Esophagus muscularis mucosa (tissue), 4 donors: ENCODE data around the gene MTCL1. TPM values are rescaled to one million over a fixed set of nuclear protein-coding genes. Genes with fewer than 3 reads are reported as not detected.

ENCODE experiments used
- DNase-seq: peaks from one replicate; pipeline ENCODE4 v3.0.0-alpha.2; 2017; ENCODE audit errors: extremely low spot score
- H3K27ac ChIP-seq, 4 donors: fragments of 200-600 bp; sonication (generic); replicated peaks in 1 of 4; 1 replicate in 3 of 4; 2 replicates in 1 of 4; pipeline ENCODE4 v1.5.1; 2016 to 2019; ENCODE audit warnings: mild to moderate bottlenecking in 1 of 4
- H3K27me3 ChIP-seq, 4 donors: fragments of 200-600 bp; sonication (generic); one replicate each; pipeline versions ENCODE4 v1.5.1 to v1.6.0; 2016 to 2019
- H3K36me3 ChIP-seq, 4 donors: fragments of 200-600 bp; sonication (generic); one replicate each; pipeline ENCODE4 v1.5.1; 2016 to 2019
- H3K4me1 ChIP-seq, 4 donors: fragments of 200-600 bp; sonication (generic); one replicate each; pipeline ENCODE4 v1.5.1; 2016 to 2019
- H3K4me3 ChIP-seq, 4 donors: fragments of 200-600 bp; sonication (generic); 1 replicate in 2 of 4; 2 replicates in 2 of 4; pipeline ENCODE4 v1.5.1; 2016 to 2019; ENCODE audit warnings: mild to moderate bottlenecking in 4 of 4, moderate library complexity in 1 of 4
- H3K9me3 ChIP-seq, 4 donors: fragments of 200-600 bp; sonication (generic); 1 replicate in 3 of 4; 2 replicates in 1 of 4; pipeline ENCODE4 v1.5.1; 2016 to 2019
- EP300 ChIP-seq: sonication (generic); formaldehyde crosslinking; IDR thresholded peaks from one replicate; pipeline ENCODE4 v1.6.1; 2017; ENCODE audit warnings: antibody characterized with exemption
- POLR2A ChIP-seq: fragments of 450-650 bp; IDR thresholded peaks from one replicate; pipeline ENCODE4 v1.6.1; 2017; ENCODE audit warnings: antibody characterized with exemption, moderate library complexity, mild to moderate bottlenecking, low read depth
- POLR2AphosphoS5 ChIP-seq, 2 donors: sonication (generic); formaldehyde crosslinking; IDR thresholded peaks; one replicate each; pipeline ENCODE4 v1.6.1; 2017; ENCODE audit warnings: antibody characterized with exemption in 2 of 2
- WGBS: methylation state at CpG from one replicate; pipeline ENCODE4 v1.1.5; 2018; 5-methylcytosine and 5-hydroxymethylcytosine counted together
- intact Hi-C: fragments of 100-400 bp; cut with DNase I; formaldehyde crosslinking; loops from one replicate; pipeline ENCODE4 v1.15.1; 2023
- total RNA-seq, 4 donors: library from RNA; depleted of rRNA; stranded (reverse); fragments of >200 nt; gene quantifications; one replicate each; pipeline versions ENCODE4 v1.1.0 to v1.2.1, GENCODE V29; 2016
- TF ChIP-seq, protein P1 (sequence below), 3 experiments: fragments of 200-600 bp in 2 of 3; fragments of 450-650 bp in 1 of 3; sonication (generic) in 2 of 3; IDR thresholded peaks; one replicate each; pipeline ENCODE4 v1.5.1; 2017 to 2019; ENCODE audit warnings: antibody characterized with exemption in 3 of 3, mild to moderate bottlenecking in 2 of 3, moderate library complexity in 1 of 3

Gene MTCL1
- total RNA-seq, 4 donors from 2014 or later: 32.3 to 48.0 (median 38.6) TPM

DNA sequence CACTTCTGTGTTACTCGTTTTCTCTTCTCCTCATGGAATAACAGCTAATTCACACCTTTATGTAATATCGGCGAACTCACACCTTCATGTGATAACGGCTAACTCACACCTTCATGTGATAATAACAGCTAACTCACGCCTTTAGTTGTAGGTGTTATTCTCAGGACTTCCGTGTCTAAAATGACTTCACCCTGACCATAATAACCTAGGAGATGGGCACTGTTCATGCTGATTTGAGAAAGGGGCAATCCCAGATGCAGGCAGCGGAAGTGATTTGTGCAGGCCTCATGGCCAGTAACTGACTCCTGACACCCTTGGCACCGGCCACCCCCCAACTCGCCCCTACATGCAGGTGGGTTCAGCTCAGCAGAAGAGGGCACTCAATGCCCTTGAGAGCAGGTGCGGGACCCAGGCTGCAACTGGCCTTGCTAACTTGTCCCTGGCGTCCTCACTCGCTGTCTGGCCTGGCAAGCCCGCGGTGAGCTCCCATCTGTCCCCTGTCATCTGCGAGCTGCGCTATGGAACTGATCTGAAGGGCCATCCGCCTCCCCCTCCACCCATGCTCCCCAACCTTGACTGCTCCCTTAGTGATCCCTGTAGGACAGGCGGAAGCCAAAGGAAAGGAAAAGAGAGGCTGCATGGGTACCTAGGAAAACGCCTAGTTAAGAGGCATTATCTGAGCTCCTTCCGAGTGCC is 42.6 kb upstream of the MTCL1 start:
- Histone ChIP-seq H3K4me3 (no peak overlapping the region), H3K27me3 (no peaks in the 10 kb centered on the region), H3K36me3 (no peaks in the 10 kb centered on the region), H3K27ac (no peak overlapping the region), H3K9me3 (no peaks in the 10 kb centered on the region), H3K4me1 (peaks cover 0 to 5% (median 0%) of the 10 kb centered on the region in 4 donors)
- 84% methylated on average over 19 of the region's 20 CpGs for WGBS
- intact Hi-C loops: no loop called here
- TF ChIP-seq EP300 (no peak), POLR2A (no peak), POLR2AphosphoS5 (IDR thresholded peaks at IDR 0.05) (no peak)
- TF ChIP-seq, protein P1, sequence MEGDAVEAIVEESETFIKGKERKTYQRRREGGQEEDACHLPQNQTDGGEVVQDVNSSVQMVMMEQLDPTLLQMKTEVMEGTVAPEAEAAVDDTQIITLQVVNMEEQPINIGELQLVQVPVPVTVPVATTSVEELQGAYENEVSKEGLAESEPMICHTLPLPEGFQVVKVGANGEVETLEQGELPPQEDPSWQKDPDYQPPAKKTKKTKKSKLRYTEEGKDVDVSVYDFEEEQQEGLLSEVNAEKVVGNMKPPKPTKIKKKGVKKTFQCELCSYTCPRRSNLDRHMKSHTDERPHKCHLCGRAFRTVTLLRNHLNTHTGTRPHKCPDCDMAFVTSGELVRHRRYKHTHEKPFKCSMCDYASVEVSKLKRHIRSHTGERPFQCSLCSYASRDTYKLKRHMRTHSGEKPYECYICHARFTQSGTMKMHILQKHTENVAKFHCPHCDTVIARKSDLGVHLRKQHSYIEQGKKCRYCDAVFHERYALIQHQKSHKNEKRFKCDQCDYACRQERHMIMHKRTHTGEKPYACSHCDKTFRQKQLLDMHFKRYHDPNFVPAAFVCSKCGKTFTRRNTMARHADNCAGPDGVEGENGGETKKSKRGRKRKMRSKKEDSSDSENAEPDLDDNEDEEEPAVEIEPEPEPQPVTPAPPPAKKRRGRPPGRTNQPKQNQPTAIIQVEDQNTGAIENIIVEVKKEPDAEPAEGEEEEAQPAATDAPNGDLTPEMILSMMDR (IDR thresholded peaks at IDR 0.05): no peak
- DNase-seq: no peak

DNA sequence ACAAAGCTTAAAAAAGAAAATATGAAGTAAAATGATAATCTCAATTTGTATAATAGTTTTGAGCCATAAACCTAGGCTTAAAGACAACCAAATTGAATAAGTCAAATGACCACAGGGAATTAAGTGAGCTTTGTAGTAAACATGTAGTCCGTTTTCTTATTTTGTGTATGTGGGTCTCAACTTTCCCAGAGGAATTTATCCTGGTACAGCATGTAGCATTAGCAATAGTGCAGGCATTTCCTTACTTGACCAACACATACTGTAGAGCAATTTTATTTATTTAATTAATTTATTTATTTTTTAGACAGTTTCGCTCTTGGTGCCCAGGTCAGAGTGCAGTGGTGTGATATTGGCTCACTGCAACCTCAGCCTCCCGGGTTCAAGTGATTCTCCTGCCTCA is 37.5 kb upstream of the MTCL1 start:
- no peaks in the 10 kb centered on the region for H3K4me1 ChIP-seq
- intact Hi-C loops: no loop called here
- no peaks in the 10 kb centered on the region for H3K36me3 ChIP-seq
- no peaks in the 10 kb centered on the region for H3K27me3 ChIP-seq
- WGBS: 93% methylated on average over 3 of the region's 3 CpGs
- H3K27ac ChIP-seq: no peak overlapping the region
- no peak for DNase-seq
- H3K4me3 ChIP-seq: no peak overlapping the region
- no peaks in the 10 kb centered on the region for H3K9me3 ChIP-seq
- TF ChIP-seq EP300 (no peak), POLR2A (no peak), POLR2AphosphoS5 (IDR thresholded peaks at IDR 0.05) (no peak)
- TF ChIP-seq, protein P1 (IDR thresholded peaks at IDR 0.05): no peak

DNA sequence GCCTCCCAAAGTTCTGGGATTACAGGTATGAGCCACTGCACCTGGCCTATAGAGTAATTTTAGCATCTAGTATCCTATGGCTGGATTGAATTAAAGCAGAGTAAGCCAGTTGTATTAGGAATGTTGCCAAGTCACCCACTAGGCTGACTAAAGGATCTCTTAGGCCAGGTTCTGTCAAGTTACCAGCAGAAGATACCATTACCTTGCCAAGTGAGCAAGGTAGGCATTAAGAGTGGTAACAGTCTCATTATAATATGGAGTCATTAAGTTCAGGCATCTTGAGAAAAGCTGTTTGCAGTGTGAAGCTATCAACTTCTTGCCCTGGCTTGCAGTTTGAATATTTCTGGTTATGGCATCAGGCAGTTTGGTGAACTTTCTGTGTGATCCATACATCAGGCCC is 37.0 kb upstream of the MTCL1 start:
- no peaks in the 10 kb centered on the region for H3K27me3 ChIP-seq
- TF ChIP-seq POLR2A (no peak), EP300 (no peak), POLR2AphosphoS5 (IDR thresholded peaks at IDR 0.05) (no peak)
- TF ChIP-seq, protein P1 (IDR thresholded peaks at IDR 0.05): no peak
- H3K4me1 ChIP-seq: no peaks in the 10 kb centered on the region
- no peak overlapping the region for H3K27ac ChIP-seq
- no peaks in the 10 kb centered on the region for H3K36me3 ChIP-seq
- no peaks in the 10 kb centered on the region for H3K9me3 ChIP-seq
- intact Hi-C loops: no loop called here
- no peak overlapping the region for H3K4me3 ChIP-seq
- no peak for DNase-seq

DNA sequence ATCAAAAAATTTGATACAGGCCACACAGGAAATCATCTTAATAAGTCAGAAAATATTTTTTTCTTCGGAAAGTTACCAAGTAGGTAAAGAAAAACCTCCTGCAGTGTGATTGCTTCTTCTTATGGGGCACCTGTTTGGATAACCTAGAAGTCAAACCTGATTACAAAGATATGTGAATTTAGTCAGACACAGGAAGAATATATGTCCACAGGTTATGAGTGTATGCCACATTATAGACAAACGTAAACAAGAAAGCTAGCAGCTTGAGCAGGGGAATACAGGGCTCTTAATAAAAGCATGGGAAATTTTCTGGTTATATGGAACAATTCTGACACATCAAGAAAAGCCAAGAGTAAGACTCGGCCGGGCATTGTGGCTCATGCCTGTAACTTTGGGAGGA is 35.8 kb upstream of the MTCL1 start:
- no peaks in the 10 kb centered on the region for H3K4me1 ChIP-seq

DNA sequence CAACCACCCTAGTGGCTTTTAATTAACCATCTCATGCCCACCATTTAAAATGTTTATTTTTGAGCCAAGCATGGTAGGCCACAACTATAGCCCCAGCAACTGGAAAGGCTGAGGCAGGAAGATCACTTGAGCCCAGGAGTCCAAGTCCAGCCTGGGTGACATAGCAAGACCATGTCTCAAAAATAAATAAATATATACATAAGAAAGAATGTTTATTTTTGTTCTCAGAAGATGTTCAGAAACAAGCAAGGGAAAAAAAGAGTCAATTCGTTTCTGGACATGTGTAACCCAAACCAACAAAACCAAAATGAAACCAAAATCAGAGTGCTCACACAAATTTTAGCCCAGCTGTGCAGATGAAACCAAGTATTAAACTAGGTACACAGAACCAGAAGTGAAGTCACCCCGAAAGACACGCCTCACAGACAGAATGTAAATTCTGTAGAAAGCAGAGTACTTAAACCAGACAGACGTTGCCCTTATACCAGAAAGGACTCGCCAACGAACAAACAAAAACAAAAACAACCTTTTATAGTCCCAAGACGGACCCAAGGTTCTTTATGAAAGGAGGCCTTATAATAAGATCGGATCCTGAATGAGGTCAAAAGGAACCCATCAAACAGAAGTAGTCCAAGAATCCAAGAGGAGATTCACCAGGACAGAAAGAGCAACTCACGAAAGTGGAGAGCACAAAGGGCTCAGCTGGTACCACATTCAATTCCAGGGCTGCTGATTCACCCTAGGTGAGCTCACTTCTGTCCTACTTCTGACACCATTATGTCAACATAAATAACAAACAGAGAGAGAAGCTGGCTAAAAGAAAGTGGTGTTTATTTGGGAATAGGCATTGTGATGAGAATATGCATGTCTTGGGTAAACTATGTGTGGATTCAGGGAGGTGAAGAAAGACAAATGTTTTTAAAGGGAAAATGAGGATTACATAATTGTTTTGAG is 31.8 kb upstream of the MTCL1 start:
- no peaks in the 10 kb centered on the region for H3K9me3 ChIP-seq
- intact Hi-C loops: no loop called here
- DNase-seq: peak; percentile 81
- no peak overlapping the region for H3K27ac ChIP-seq
- H3K36me3 ChIP-seq: no peaks in the 10 kb centered on the region
- 92% methylated on average over 9 of the region's 9 CpGs for WGBS
- no peak overlapping the region for H3K4me3 ChIP-seq
- TF ChIP-seq POLR2AphosphoS5 (IDR thresholded peaks at IDR 0.05) (no peak), POLR2A (no peak), EP300 (no peak)
- TF ChIP-seq, protein P1 (IDR thresholded peaks at IDR 0.05): no peak
- no peaks in the 10 kb centered on the region for H3K27me3 ChIP-seq
- no peaks in the 10 kb centered on the region for H3K4me1 ChIP-seq

More for the DNA sequence above, 35.8 kb upstream of the MTCL1 start:
- Histone ChIP-seq H3K27ac (no peak overlapping the region), H3K4me3 (no peak overlapping the region), H3K36me3 (no peaks in the 10 kb centered on the region), H3K9me3 (no peaks in the 10 kb centered on the region), H3K27me3 (no peaks in the 10 kb centered on the region)
- WGBS: 73% methylated on average over 4 of the region's 4 CpGs
- no peak for DNase-seq
- intact Hi-C loops: no loop called here
- TF ChIP-seq EP300 (no peak), POLR2A (no peak), POLR2AphosphoS5 (IDR thresholded peaks at IDR 0.05) (no peak)
